ENCODE results near the gene KCNJ9.
A peak's percentile ranks its signal among the peaks of the same experiment; 100 is the strongest.

Gene KCNJ9

GRCh38 chr1:160095382-160096105 is 14.2 kb downstream of the KCNJ9 start:
- TF ChIP-seq CTCF (IDR thresholded peaks at IDR 0.05; ENCODE audit: extremely low read depth, missing control alignments), result no peak
- no peak for DNase-seq (ENCODE audit: low spot score)

DNA sequence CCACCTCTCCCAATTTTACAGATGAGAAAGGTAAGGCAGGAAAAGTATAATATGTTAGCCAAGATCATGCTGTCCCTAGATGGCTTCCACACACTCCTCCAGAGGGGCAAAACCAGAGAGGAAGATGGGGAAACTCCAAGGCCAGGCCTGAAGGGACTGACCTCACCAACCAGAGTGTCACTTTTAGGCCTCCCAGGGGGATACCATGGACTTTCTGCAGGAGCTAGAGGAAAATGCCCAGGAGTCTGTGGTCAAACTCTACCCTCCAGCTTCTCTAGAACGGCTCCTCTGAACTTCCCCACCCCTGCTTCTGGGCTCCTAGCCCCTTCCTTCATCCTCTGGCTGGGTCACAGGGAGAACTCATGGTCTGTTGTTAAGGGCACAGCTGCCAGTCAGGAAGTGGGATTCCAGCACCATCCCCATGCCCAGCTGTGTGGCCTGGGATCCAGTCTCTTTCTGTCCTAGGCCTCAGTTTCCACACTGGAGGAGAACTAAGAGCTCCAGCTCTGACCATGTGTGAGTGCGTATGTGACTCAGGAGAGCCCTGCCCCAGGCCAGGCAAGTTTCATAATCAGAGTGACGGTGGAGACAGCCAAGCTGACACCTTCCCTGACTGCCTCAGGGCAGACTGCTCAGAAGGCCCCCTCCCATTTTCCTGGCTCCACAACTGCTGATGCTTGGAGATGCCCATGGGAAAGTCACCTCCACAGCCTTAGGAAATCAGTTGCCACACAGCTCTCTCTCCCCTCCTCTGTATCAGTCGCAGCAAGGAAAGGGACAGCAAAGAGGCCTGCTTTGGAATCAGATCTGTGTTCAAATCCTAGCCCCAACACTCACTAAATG is 15.2 kb downstream of the KCNJ9 start:
- no peak for TF ChIP-seq CTCF (IDR thresholded peaks at IDR 0.05; ENCODE audit: extremely low read depth, missing control alignments)
- no peak for DNase-seq (ENCODE audit: low spot score)

- peak; percentile 34 for DNase-seq (ENCODE audit: low spot score)
- no peak for TF ChIP-seq CTCF (IDR thresholded peaks at IDR 0.05; ENCODE audit: extremely low read depth, missing control alignments)
Observed at GRCh38 chr1:160097151-160097910, 16.0 kb downstream of the KCNJ9 start.

GRCh38 chr1:160097911-160098851 is 16.8 kb downstream of the KCNJ9 start, which contains the start of gene IGSF8:
Gene IGSF8 (minus strand): TSS chr1:160098619. CDS start chr1:160098472, 147 bp downstream.
- peak; percentile 96 for DNase-seq (ENCODE audit: low spot score)
- TF ChIP-seq CTCF (IDR thresholded peaks at IDR 0.05; ENCODE audit: extremely low read depth, missing control alignments), result no peak

DNA sequence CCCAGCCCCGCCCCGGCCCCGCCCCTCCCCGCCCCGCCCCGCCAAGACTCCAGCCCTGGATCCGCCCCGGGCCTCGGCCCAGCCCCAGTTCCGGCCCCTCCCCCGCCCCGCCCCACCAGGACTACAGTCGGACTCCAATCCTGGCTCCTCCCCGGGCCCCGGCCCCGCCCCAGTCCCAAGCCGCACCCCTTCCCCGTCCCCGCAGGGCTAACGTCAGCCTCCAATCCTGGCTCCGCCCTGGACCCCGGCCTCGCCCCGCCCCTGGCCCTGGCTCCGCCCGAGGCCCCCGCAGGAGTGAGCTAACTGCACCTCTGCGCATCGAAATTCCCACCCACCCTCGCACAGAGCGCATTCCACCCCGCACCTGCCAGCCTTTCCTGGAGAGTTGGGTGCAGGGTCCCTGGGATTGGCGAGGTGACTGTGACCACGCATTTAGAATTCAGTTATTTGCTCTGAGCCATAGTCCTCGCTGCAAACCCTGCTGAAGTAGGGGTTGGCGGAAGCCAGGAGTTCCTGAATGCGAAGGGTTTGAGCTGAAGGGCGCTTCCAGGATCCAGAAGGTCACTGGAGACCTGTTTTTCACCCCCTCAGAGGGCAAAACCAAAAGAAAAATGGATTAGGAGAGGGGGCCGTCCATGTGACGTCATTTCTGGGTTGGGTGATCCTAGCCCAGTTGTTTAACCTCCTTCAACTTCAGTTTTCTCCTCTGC is 17.7 kb downstream of the KCNJ9 start:
- peak; percentile 99 for DNase-seq (ENCODE audit: low spot score)
- no peak for TF ChIP-seq CTCF (IDR thresholded peaks at IDR 0.05; ENCODE audit: extremely low read depth, missing control alignments)

DNA sequence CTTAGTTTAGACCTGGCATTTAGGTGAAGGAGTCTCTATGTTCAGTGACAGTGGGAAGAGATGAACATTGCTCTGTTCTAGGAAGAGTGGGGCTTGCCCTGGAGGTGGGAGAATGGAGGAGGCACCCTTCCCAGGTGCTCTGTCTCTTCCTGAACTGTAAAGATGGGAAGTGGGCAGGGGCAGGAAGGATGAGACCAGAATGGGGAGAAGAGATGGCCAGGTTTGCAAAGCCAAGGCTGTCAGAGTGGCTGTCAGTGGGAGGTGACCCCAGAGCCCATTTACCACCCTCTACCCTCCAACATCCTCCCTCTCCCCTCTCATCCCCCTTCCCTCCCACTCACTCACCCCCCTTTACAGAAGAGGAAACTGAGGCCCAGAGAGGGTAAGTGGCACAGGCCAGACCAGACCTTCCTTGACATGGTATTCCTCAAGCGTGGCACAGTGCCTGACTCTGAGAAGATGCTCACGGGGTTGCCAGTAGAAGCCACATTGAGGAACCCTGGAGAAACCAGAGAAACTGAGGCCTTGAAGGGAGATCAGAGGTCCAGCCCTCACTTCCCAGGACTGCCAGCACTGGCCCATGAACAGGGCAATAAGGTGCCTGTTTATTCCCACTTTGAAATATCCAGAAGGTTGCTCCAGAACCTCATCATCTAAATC is 18.5 kb downstream of the KCNJ9 start:
- no peak for TF ChIP-seq CTCF (IDR thresholded peaks at IDR 0.05; ENCODE audit: extremely low read depth, missing control alignments)
- DNase-seq (ENCODE audit: low spot score), result no peak
